ENCODE measurements around the gene SLC25A25. TPM values are rescaled to one million over a fixed set of nuclear protein-coding genes. Genes with fewer than 3 reads are reported as not detected.
"Not testable (repeated sequence)": the region's sequence is repeated elsewhere in the genome, so short reads cannot be mapped to it uniquely, and the experiment has no call there.

Gene SLC25A25
- total RNA-seq, 1 donor: 47.5 TPM

- no peak for DNase-seq (ENCODE audit: low read depth)
- TF ChIP-seq CTCF (IDR thresholded peaks at IDR 0.05; ENCODE audit: insufficient read depth, low read depth, low read length): no peak
- H3K4me3 ChIP-seq (ENCODE audit: low read depth, low read length): no peak overlapping the region
These were observed 38.3 kb downstream of the SLC25A25 start for GRCh38 chr9:128106181-128106939.

GRCh38 chr9:128106940-128107467 lies 39.0 kb downstream of the SLC25A25 start:
- no peak overlapping the region for H3K4me3 ChIP-seq (ENCODE audit: low read depth, low read length)
- TF ChIP-seq CTCF (IDR thresholded peaks at IDR 0.05; ENCODE audit: insufficient read depth, low read depth, low read length): no peak
- no peak for DNase-seq (ENCODE audit: low read depth)

- no peak for DNase-seq (ENCODE audit: low read depth)
- no peak overlapping the region for H3K4me3 ChIP-seq (ENCODE audit: low read depth, low read length)
- no peak for TF ChIP-seq CTCF (IDR thresholded peaks at IDR 0.05; ENCODE audit: insufficient read depth, low read depth, low read length)
These were observed 39.6 kb downstream of the SLC25A25 start for GRCh38 chr9:128107468-128108268.

GRCh38 chr9:128108269-128109049 lies 40.4 kb downstream of the SLC25A25 start:
- TF ChIP-seq CTCF (IDR thresholded peaks at IDR 0.05; ENCODE audit: insufficient read depth, low read depth, low read length): no peak

GRCh38 chr9:128109050-128109709 lies 41.1 kb downstream of the SLC25A25 start:
- DNase-seq (ENCODE audit: low read depth): no peak
- TF ChIP-seq CTCF (IDR thresholded peaks at IDR 0.05; ENCODE audit: insufficient read depth, low read depth, low read length): no peak
- H3K4me3 ChIP-seq (ENCODE audit: low read depth, low read length): no peak overlapping the region

More at GRCh38 chr9:128108269-128109049, 40.4 kb downstream of the SLC25A25 start:
- no peak for DNase-seq (ENCODE audit: low read depth)
- H3K4me3 ChIP-seq (ENCODE audit: low read depth, low read length): no peak overlapping the region

- not testable (repeated sequence) for DNase-seq (ENCODE audit: low read depth); H3K4me3 ChIP-seq (ENCODE audit: low read depth, low read length)
These were observed 43.7 kb downstream of the SLC25A25 start for GRCh38 chr9:128111726-128112125.
